HG02970 (cell line): ENCODE results near the gene SOCS3.

Source experiments
- ATAC-seq: cut with Tn5 transposase; IDR thresholded peaks from one replicate; pipeline ENCODE4 v1.9.1; 2021; ENCODE audit warnings: mild to moderate bottlenecking, moderate library complexity, moderate number of reproducible peaks; ENCODE audit not compliant: unreplicated experiment, low FRiP score

SOCS3 gene

GRCh38 chr17:78391051-78391431 is 31.2 kb upstream of the SOCS3 start:
- ATAC-seq = no peak

GRCh38 chr17:78390241-78391050 is 30.6 kb upstream of the SOCS3 start:
- ATAC-seq = no peak

GRCh38 chr17:78387977-78388941 is 28.4 kb upstream of the SOCS3 start:
- ATAC-seq = no peak

DNA sequence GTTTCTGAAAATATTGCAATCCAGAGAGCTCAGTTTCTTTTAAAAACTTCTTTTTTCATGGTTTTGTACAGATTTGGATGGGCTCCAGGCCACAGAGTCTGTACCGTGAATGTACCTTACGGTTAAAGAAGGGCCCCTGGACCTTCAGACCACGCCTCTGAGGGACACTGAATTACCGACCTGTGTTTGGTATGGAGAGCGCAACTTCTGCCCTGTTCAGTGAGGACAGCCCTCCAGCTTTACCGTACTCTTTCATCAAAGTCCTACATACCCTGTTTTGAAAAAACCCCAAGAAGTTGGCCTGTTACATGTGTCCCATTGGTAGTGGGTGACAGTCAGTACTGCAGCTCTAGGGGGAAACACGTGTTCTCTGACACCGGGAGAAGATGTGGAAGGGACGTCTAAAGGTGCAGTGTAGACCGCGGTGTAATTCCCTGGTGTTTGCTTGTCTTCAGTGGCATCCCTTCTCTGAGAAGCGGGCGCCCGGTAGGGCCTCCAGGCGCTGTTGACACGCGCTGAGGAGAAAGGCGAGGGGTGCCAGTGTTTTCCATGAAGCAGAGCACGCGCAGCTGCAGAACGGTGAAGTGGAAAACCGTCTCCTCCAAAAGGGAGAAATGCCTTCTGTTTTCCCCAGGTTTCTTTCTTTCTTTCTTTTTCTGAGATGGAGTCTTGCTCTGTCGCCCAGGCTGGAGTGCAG is 24.8 kb upstream of the SOCS3 start:
- ATAC-seq = no peak

- peak; percentile 38 for ATAC-seq
Measured at GRCh38 chr17:78383725-78384471, 24.0 kb upstream of the SOCS3 start.

DNA sequence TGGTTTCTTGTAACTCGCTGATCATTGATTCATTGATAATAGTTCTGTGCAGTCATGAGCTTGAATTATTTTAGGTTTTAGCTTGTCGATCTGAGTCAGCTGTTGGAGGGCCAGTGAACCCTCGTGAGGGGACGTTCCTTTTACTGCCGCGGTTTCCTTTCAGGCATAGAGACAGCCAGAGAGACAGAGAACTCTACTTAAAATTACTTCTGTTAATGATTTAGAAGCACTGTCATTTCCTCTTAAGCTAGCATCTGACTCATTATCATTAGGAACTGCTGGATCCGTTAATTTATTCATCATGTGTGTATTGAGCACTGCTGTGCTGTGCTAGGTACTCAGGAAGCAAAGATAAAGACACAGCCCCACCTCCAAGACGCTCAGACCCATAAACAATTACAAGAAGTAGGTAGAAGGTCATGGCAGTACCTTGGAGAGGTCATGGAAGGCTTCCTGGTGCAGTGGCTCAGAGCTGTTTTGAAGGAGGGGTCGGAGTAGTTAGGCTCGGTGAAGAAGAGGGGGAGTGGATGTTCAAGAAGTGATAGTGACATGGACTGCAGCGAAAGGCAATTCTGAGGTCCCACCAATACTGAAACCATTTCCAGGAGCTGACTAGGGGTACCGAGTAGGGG is 21.8 kb upstream of the SOCS3 start:
- no peak for ATAC-seq

GRCh38 chr17:78380370-78380769 is 20.5 kb upstream of the SOCS3 start:
- ATAC-seq = no peak

DNA sequence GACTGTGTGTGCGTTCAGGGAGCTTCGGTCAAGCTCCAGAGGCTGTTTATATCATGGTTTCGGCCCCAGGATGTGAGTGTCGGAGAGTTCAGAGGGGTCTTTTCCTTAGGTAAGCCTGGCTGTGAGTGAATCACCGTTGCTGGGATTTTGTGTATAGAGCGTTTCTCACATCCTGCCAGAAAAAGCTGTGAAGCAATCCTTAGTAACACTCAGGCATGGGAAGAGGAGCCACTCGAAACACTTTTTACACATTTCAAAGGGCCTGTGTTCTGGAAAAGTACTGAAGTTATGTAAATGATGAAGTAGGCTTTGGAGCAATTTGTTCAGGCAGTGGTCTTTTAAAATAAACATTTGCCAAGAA is 19.2 kb upstream of the SOCS3 start:
- no peak for ATAC-seq

DNA sequence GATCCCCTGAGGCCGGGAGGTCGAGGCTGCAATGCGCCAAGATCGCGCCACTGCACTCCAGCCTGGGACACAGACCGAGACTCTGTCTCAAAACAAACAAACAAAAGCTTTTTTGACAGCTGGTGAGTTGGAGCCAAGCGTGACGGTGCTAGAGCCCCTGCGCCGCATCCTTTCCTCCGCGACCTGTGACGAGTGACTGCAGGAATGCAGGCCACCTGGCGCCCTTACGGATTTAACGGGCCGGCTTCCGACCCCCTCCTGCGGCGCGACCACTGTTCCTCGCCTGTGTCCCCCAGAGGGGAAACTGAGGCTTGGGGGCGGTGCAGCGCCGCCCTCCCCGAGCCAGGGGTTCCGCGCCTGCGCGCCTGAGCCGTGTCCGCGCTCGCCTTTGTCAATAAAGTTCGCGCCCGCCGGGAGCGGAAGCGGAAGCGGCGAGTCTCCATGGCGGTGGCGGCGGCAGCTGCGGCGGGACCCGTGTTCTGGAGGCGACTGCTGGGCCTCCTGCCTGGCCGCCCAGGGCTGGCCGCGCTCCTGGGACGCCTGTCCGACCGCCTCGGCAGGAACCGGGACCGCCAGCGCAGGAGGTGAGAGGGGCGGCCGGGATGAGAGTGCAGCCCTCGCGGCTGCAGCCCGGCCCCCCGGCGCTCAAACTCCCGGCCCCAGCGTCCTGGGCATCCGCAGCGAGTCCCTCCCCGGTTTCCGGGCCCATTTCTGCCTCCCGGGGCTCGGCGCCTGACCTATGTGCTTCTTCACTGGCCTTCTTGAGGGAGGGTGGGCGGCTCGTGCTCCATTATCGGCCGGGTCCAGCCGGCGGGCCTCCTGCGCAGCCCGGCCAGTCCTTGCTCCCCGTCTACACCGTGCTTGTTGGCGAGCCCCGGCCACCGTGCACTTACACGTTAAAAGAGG is 18.6 kb upstream of the SOCS3 start, which contains the start of gene PGS1:
Gene PGS1, plus strand, starts transcription at position 425 of the 906 bp plus-strand sequence. Its CDS starts 17 bp downstream, at position 442.
- no peak for ATAC-seq

DNA sequence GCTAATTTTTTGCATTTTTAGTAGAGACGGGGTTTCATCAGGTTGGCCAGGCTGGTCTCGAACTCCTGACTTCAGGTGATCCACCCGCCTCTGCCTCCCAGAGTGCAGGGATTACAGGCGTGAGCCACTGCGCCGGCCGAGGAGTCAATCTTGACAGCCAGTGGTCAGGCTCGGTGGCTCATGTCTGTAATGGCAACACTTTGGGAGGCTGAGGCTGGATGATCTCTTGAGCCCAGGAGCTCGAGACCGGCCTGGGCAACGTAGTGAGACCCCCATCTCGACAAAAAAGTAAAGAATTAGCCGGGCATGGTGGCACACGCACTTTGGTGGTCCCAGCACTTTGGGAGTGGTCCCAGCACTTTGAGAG is 18.0 kb upstream of the SOCS3 start:
- no peak for ATAC-seq

DNA sequence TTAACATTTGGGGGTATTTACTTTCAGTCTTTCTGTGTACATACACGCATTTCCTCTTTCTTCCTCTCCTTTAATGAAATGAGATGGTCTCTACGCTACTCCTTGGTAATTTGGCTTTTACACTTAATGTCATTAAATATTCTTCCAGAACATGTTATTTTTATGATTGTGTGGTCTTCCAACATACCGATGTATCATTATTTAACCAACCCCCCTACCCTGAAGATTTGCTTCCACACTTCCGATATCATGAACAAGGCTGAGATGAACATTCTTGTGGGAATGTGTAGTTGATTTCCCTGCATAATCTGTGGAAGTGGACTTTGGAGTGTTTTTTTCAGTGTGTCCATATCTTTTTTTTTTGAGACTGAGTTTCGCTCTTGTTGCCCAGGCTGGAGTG is 16.3 kb upstream of the SOCS3 start:
- no peak for ATAC-seq

DNA sequence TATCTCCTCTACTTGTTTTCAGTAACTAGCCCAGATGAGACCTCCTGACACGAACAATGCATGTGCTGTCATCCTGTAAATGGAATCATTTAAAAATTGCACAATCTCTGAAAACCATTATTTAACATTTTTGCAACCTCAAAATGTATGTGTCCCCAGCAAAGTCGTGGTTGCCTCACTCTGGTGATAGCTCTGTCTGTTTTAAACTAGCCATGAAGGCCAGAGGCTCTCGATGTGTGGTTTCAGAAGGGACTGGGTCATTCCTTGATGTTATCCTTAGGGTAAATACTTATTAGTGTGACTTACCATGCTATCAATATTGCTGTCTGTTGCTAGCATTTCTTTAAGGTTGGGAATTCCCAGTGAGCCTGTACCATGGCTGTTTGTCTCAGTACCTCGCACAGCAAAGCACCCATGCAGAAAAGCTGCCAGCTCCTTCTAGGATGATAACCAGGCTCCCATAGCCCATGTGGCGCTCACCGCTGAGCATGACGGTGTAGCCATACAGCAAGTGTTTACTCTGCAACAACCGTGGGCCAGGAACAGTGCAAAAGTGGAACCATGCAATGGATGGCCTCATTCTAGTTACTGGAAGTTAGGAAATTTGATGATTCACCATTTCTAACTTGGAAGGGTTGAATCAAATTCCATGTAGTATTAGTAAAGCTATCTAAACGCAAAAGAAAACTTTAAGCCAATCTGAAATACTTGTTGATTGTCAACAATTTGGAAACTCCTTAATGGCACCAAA is 15.7 kb upstream of the SOCS3 start:
- ATAC-seq = no peak

DNA sequence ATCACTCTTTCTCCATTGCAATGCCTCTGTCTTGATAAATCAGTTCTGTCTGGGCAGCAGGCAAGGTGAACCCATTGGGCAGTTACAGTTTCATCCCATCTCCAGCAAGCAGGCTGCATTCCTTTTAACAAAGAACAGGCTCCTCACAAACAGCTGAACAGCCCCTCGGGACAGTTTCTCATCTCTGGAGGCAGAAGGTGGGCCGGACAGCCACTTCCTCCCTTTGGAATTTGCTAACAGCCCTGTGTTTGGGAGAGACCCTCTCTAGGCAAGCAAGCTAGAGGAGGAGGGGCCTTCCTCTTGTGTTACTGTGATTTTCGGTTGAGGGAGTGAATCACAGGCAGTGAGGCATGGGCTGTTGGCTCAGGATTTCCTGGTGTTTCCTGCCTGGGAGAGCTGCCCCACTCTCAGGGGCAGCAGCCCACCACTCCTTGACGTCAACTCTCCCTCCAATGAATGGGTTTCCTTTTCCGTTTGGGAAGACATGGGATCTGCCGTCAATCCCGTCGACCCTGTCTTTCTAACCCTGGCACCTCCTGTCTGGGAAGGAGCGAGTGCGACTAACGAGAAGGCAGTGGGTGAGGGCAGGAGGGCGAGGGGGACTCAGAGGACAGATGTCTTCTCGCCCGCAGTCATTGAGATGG is 14.9 kb upstream of the SOCS3 start:
- ATAC-seq = no peak

DNA sequence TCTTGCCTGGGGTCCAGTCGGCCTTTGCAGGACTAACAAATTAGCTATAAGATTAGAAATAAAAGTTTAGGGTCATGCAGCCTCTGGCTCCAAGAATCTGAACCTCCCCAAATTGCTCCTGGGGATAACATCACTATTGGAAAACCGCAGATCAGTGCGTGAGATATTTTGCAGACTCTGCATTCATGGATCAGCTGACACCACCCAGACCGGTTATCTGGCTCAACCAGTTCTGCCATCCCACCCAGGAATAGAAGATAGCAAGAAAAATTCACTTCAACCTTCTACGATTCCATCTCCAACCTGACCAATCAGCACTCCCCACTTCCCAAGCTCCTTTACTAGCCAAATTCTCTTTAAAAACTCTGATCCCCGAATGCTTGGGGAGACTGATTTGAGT is 14.3 kb upstream of the SOCS3 start:
- ATAC-seq = no peak

DNA sequence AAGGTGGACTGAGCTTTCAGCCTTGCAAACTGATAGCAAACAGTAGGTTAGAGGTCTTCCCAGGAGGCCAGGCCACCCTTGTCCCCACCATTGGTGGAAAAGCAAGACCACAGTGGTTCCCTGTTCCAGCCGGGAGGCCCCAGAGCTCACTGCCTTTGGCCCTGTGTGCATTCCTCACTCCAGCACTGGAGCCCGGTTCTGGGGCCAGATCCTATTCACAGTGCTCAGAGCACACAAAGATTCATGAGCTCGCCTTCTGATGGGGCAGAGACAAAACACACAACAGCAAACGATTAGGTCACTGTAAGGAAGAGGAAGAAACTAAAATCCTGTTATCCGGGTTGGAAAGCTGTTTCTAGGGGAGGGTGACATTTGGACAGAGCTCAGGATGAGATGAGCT is 13.0 kb upstream of the SOCS3 start:
- ATAC-seq = no peak

GRCh38 chr17:78371056-78371455 is 11.2 kb upstream of the SOCS3 start:
- no peak for ATAC-seq

GRCh38 chr17:78369791-78370381 is 10.0 kb upstream of the SOCS3 start:
- ATAC-seq = no peak
